DOHH2 (cell line): ENCODE measurements around the gene ESRRG.

Experiments
- H3F3A ChIP-seq: fragments of 200-600 bp; sonication (generic), shearing (Covaris generic); 2 replicates; pipeline ENCODE4 v1.6.0; 2016; ENCODE audit warnings: antibody characterized with exemption, mild to moderate bottlenecking; ENCODE audit not compliant: control insufficient read depth, insufficient read depth
- H3K27ac ChIP-seq: fragments of 200-600 bp; sonication (generic); 2 replicates; pipeline ENCODE4 v1.5.1; 2014; ENCODE audit warnings: low read depth, mild to moderate bottlenecking, low read length, moderate library complexity
- H3K27me3 ChIP-seq: fragments of 200-600 bp; sonication (generic); 2 replicates; pipeline ENCODE4 v1.6.1; 2014; ENCODE audit warnings: mild to moderate bottlenecking, low read length, mixed read lengths; ENCODE audit not compliant: control insufficient read depth
- H3K36me3 ChIP-seq: fragments of 200-600 bp; sonication (generic); 2 replicates; pipeline ENCODE4 v1.6.1; 2014; ENCODE audit warnings: mild to moderate bottlenecking, low read length, moderate library complexity, mixed read lengths; ENCODE audit not compliant: control insufficient read depth
- H3K4me1 ChIP-seq: fragments of 200-600 bp; sonication (generic); 2 replicates; pipeline ENCODE4 v1.6.1; 2014; ENCODE audit warnings: mild to moderate bottlenecking, low read length, mixed read lengths; ENCODE audit not compliant: control insufficient read depth
- H3K4me2 ChIP-seq: fragments of 200-600 bp; sonication (generic); 2 replicates; pipeline ENCODE4 v1.6.0; 2014; ENCODE audit warnings: mild to moderate bottlenecking, low read length, moderate library complexity
- H3K4me3 ChIP-seq: fragments of 200-600 bp; sonication (generic); 2 replicates; pipeline ENCODE4 v1.5.1; 2014; ENCODE audit warnings: mild to moderate bottlenecking, low read length, mixed read lengths
- H3K79me2 ChIP-seq: fragments of 200-600 bp; sonication (generic); 2 replicates; pipeline ENCODE4 v1.6.1; 2014; ENCODE audit warnings: mild to moderate bottlenecking, low read length, mixed read lengths; ENCODE audit not compliant: control insufficient read depth
- H3K9me2 ChIP-seq: fragments of 200-600 bp; sonication (generic); replicated peaks from 2 replicates; pipeline ENCODE4 v1.6.1; 2014; ENCODE audit warnings: mild to moderate bottlenecking, low read length, mixed read lengths; ENCODE audit not compliant: control insufficient read depth
- H3K9me3 ChIP-seq: fragments of 200-600 bp; sonication (generic); 2 replicates; pipeline ENCODE4 v1.6.1; 2014; ENCODE audit warnings: antibody characterized with exemption, low read length, mixed read lengths; ENCODE audit not compliant: control insufficient read depth, insufficient read depth
- H4K20me1 ChIP-seq: fragments of 200-600 bp; sonication (generic); 2 replicates; pipeline ENCODE4 v1.6.0; 2014; ENCODE audit warnings: low read depth, mild to moderate bottlenecking, antibody characterized with exemption, low read length, moderate library complexity; ENCODE audit not compliant: control insufficient read depth, insufficient read depth
- EZH2phosphoT487 ChIP-seq: fragments of 200-600 bp; sonication (generic); IDR thresholded peaks from 2 replicates; pipeline ENCODE4 v1.6.1; 2017; ENCODE audit warnings: borderline replicate concordance, mild to moderate bottlenecking, antibody characterized with exemption, low read length, moderate library complexity, mixed read lengths
- TF ChIP-seq, protein P1 (sequence below): fragments of 200-600 bp; sonication (generic); IDR thresholded peaks from one replicate; pipeline ENCODE4 v1.5.1; 2014; ENCODE audit warnings: antibody characterized with exemption, mild to moderate bottlenecking, low read depth, low read length; ENCODE audit not compliant: poor library complexity, severe bottlenecking

The ESRRG gene

GRCh38 chr1:216726435-216726834 is 3.2 kb upstream of the ESRRG start:
- no peaks in the 10 kb centered on the region for H3F3A ChIP-seq
- H3K27me3 ChIP-seq, result no peaks in the 10 kb centered on the region
- H3K9me2 ChIP-seq, result no peaks in the 10 kb centered on the region
- no peak overlapping the region for H3K4me3 ChIP-seq
- TF ChIP-seq, protein P1, sequence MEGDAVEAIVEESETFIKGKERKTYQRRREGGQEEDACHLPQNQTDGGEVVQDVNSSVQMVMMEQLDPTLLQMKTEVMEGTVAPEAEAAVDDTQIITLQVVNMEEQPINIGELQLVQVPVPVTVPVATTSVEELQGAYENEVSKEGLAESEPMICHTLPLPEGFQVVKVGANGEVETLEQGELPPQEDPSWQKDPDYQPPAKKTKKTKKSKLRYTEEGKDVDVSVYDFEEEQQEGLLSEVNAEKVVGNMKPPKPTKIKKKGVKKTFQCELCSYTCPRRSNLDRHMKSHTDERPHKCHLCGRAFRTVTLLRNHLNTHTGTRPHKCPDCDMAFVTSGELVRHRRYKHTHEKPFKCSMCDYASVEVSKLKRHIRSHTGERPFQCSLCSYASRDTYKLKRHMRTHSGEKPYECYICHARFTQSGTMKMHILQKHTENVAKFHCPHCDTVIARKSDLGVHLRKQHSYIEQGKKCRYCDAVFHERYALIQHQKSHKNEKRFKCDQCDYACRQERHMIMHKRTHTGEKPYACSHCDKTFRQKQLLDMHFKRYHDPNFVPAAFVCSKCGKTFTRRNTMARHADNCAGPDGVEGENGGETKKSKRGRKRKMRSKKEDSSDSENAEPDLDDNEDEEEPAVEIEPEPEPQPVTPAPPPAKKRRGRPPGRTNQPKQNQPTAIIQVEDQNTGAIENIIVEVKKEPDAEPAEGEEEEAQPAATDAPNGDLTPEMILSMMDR, result no peak
- TF ChIP-seq EZH2phosphoT487, result no peak
- no peaks in the 10 kb centered on the region for H4K20me1 ChIP-seq
- no peak overlapping the region for H3K4me2 ChIP-seq
- no peak overlapping the region for H3K27ac ChIP-seq
- no peaks in the 10 kb centered on the region for H3K79me2 ChIP-seq
- no peaks in the 10 kb centered on the region for H3K36me3 ChIP-seq
- H3K9me3 ChIP-seq, result no peaks in the 10 kb centered on the region
- H3K4me1 ChIP-seq, result no peaks in the 10 kb centered on the region

DNA sequence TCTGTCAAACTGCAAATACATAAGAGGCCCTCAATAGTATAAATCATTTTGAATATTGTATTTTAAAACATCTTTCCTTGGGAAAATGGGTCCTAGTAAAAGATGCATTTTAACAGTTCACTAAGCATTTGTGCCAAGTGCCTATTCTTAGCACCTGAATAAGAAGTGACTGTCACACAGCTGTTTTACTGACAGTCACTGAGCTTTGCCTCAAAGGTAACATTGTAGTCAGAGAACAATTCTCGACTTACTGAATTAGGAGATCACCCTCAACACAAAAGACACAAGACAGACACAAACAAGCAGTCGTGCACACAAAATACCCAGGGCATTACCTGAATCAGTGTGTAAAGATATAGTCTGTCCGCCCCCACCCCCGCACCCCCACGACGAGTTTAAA is 408 bp downstream of the ESRRG start:
- TF ChIP-seq, protein P1, result no peak
- TF ChIP-seq EZH2phosphoT487, result no peak
- H3F3A ChIP-seq, result no peaks in the 10 kb centered on the region
- H3K9me3 ChIP-seq, result no peaks in the 10 kb centered on the region
- H3K36me3 ChIP-seq, result no peaks in the 10 kb centered on the region
- no peak overlapping the region for H3K4me2 ChIP-seq
- no peak overlapping the region for H3K4me3 ChIP-seq
- no peaks in the 10 kb centered on the region for H3K9me2 ChIP-seq
- no peaks in the 10 kb centered on the region for H4K20me1 ChIP-seq
- H3K4me1 ChIP-seq, result no peaks in the 10 kb centered on the region
- H3K79me2 ChIP-seq, result no peaks in the 10 kb centered on the region
- H3K27ac ChIP-seq, result no peak overlapping the region
- no peaks in the 10 kb centered on the region for H3K27me3 ChIP-seq

DNA sequence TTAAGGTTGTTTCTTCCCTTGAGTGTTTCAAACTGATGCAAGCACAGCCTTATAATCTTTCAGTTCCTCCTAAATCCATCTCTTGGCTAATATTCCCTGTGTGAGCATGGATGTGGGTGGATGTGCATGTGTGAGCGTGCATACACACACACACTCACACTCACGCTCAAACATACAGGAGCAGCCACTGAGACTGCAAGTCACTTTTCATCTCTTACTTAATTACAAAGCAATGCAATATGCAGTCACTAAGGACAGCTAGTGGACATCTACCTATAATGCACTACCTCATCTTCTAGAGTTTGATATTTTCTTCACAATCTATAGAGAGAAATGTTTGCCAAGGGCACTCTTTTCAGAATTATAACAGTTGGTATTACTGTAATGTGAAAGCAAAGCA is 1.4 kb downstream of the ESRRG start:
- no peak overlapping the region for H3K4me3 ChIP-seq

More for the DNA sequence above, 1.4 kb downstream of the ESRRG start:
- Histone ChIP-seq H3K27me3 (no peaks in the 10 kb centered on the region), H3K79me2 (no peaks in the 10 kb centered on the region), H3K27ac (no peak overlapping the region), H3F3A (no peaks in the 10 kb centered on the region), H3K4me1 (no peaks in the 10 kb centered on the region), H3K9me3 (no peaks in the 10 kb centered on the region), H4K20me1 (no peaks in the 10 kb centered on the region), H3K36me3 (no peaks in the 10 kb centered on the region), H3K4me2 (no peak overlapping the region), H3K9me2 (no peaks in the 10 kb centered on the region)
- TF ChIP-seq, protein P1, result no peak
- no peak for TF ChIP-seq EZH2phosphoT487
